Smooth muscle cell of bladder (primary cell): ENCODE measurements around the gene RAB27A. TPM values are rescaled to one million over a fixed set of nuclear protein-coding genes. Genes with fewer than 3 reads are reported as not detected.

Experiments
- total RNA-seq: library from RNA; depleted of rRNA; stranded (reverse); fragments of >200 nt; gene quantifications from 2 replicates; pipeline ENCODE4 v1.2.3, GENCODE V29; 2014

RAB27A gene
- 9.0 and 10.5 TPM in 2 replicates for total RNA-seq

DNA sequence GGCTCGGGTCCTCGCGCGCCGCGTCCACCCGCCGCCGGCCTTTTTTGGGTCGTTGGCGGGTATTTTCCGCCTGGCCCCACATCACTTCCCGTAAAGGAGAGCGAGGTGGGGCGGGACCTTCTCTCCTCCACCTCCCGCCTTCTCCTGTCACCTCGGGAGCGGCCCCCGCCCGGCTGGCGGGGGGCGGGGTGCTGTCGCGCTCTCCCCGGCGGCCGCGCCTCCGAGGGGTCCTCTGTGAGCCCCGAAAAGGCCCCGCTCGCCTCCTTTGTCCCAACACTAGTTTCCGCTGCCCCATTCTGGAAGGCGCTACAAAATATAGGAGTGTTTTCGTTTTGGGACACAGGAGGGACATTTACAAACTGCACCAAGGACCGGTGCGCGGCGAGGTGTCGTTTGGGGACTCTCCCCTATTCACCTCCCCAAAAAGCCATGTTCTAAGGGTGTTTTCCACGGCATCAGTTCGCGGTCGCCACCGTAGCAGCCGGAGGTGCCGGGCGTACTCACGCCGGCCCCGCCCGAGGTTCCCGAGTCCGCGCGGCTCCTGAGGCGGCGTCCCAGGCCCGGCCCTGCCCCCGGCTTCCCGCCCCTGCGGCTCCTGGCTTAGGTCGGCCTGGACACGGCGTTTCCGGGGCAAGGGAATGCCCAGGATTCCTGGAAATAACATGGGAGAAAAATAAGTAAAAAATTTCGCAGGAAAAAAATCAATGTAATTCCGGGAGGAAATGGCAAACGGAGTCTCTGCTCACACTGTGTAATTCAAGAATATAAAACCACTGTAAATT is at the start of gene RAB27A:
RAB27A (minus strand) TSS at position 68 of the 782 bp plus-strand sequence. CDS start 54,879 bp downstream, outside the sequence.

DNA sequence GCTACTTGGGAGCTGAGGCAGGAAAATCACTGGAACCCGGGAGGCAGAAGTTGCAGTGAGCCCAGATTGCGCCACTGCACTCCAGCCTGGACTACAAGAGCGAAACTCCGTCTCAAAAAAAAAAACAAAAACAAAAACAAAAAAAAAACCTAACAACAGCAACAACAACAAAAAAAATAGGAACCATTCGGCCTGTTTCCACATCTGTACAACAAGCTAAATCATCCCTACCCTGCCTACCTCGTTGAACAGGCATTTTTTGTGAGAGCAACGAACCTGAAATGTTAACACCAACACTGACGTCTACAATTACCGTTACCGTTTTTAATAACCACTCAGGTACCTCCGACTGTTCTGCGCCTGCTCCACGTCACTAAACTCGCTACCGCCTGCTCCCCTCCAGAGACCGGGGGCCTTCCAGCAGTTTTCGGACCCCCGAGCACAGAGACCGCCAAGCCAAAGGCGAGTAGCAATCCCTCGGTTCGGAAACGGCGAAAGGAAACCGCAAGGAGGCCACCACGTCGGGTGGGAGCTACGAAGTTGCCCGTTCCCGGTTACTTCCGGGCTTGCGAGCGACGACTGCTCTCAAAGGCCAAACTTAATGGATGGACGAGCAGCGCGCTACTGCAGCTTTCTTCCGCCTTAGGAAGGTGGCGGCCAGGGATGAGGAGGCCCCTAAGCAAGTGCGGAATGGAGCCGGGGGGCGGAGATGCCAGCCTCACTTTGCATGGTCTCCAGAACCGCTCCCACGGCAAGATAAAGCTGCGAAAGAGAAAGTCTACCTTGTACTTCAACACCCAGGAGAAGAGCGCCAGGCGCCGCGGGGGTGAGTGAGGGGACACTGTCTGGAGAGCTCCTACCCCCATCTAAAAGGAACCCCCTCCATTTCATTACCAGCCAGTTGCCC is 29.2 kb upstream of the RAB27A start, which contains the start of the genes PIGB and PIGBOS1:
PIGB (plus strand) TSS at position 635 of the 907 bp plus-strand sequence; CDS start at position 664, 29 bp downstream.
PIGBOS1 (minus strand) TSS at position 536 of the 907 bp plus-strand sequence. CDS start 1,331 bp downstream, outside the sequence.

DNA sequence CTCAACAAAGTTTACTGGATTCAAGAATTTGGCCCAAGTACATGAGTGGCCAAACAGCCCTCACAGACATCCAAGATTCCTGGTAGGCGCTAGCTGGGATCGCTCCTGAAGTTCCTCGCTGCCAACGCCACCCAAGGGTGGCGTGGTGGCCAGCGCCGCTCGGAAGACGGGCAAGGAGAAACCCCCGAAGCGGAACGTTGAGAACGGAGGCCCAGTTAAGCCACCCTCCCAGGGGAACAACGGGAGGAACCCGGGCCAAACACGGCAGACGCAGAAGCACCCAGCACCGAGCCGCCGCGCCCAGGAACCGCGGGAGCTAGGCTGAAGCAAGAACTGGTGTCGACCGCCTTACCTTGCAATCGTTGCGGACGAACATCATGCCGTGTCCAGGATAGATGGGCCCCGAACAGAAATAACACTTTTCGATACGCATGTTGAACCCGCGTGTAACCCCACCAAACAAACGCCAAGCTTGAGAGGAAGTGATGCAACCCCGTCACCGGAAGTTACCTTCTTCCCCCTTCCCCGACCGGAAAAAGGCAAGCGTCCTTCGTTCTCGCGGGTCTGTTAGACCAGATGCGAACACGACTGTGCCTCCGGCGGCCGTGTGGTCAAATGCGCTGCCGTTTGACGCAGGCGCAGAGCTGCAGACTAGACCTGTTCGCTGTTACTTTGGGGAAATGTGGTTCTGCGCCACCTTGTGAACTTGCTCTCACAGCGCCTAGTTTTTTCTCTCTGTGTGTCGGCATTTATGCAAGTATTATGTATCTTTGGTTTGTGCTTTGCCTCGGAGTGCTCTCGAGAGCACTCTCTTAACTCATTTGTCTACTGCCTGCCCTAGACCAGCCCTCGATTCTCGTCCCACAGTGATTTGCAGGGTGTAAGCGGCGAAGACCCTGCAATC is 92.9 kb downstream of the RAB27A start, which contains the start of gene RSL24D1:
RSL24D1 (minus strand) TSS at position 484 of the 904 bp plus-strand sequence; CDS start at position 433, 51 bp downstream.

Other genes starting within 250 kb of the RAB27A start
- gene RSL24D1, start 92.9 kb downstream of the RAB27A start, total RNA-seq = 106 and 121 TPM in 2 replicates
- 6.1 and 7.4 TPM in 2 replicates for gene PIGBOS1, start 29.3 kb upstream of the RAB27A start, total RNA-seq
- gene PIGB, start 29.4 kb upstream of the RAB27A start, total RNA-seq = 9.8 and 10.5 TPM in 2 replicates
- 60.7 and 116 TPM in 2 replicates for gene CCPG1, start 118.5 kb upstream of the RAB27A start, total RNA-seq
- 1.7 and 1.8 TPM in 2 replicates for gene PIERCE2, start 118.7 kb upstream of the RAB27A start, total RNA-seq
- gene DNAAF4, start 218.4 kb upstream of the RAB27A start, total RNA-seq = 0.92 and 1.3 TPM in 2 replicates